Right atrium auricular region (tissue), 2 donors: ENCODE data around the gene WDFY2. TPM values are rescaled to one million over a fixed set of nuclear protein-coding genes. Genes with fewer than 3 reads are reported as not detected.

Source experiments
- DNase-seq: peaks from one replicate; pipeline ENCODE4 v3.0.0-alpha.2; 2019; ENCODE audit warnings: low spot score
- H3K27ac ChIP-seq, 2 donors: fragments of 200-600 bp; sonication (generic); 1 replicate in 1 of 2; 2 replicates in 1 of 2; pipeline ENCODE4 v1.5.1; 2016 to 2019
- H3K27me3 ChIP-seq, 2 donors: fragments of 200-600 bp; sonication (generic); one replicate each; pipeline versions ENCODE4 v1.5.1 to v1.6.0; 2017 to 2019
- H3K36me3 ChIP-seq: fragments of 200-600 bp; sonication (generic); one replicate; pipeline ENCODE4 v1.5.1; 2016
- H3K4me1 ChIP-seq, 2 donors: fragments of 200-600 bp; sonication (generic); one replicate each; pipeline versions ENCODE4 v1.5.1 to v1.6.0; 2017 to 2019
- H3K4me3 ChIP-seq, 2 donors: fragments of 200-600 bp; sonication (generic); 1 replicate in 1 of 2; 2 replicates in 1 of 2; pipeline ENCODE4 v1.5.1; 2017 to 2019; ENCODE audit warnings: mild to moderate bottlenecking in 1 of 2, moderate library complexity in 1 of 2
- H3K9me3 ChIP-seq, 2 donors: fragments of 200-600 bp; sonication (generic); one replicate each; pipeline ENCODE4 v1.5.1; 2019
- total RNA-seq, 2 donors: library from RNA; depleted of rRNA; stranded (reverse); fragments of >200 nt; gene quantifications; one replicate each; pipeline ENCODE4 v1.1.0, GENCODE V29; 2016
- TF ChIP-seq, protein P1 (sequence below), 2 donors: fragments of 200-600 bp; sonication (generic); IDR thresholded peaks; one replicate each; pipeline ENCODE4 v1.5.1; 2019; ENCODE audit warnings: antibody characterized with exemption in 2 of 2

The WDFY2 gene, protein sequence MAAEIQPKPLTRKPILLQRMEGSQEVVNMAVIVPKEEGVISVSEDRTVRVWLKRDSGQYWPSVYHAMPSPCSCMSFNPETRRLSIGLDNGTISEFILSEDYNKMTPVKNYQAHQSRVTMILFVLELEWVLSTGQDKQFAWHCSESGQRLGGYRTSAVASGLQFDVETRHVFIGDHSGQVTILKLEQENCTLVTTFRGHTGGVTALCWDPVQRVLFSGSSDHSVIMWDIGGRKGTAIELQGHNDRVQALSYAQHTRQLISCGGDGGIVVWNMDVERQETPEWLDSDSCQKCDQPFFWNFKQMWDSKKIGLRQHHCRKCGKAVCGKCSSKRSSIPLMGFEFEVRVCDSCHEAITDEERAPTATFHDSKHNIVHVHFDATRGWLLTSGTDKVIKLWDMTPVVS
- total RNA-seq = 1 to 10 TPM; 2.3 to 3.8 TPM

DNA sequence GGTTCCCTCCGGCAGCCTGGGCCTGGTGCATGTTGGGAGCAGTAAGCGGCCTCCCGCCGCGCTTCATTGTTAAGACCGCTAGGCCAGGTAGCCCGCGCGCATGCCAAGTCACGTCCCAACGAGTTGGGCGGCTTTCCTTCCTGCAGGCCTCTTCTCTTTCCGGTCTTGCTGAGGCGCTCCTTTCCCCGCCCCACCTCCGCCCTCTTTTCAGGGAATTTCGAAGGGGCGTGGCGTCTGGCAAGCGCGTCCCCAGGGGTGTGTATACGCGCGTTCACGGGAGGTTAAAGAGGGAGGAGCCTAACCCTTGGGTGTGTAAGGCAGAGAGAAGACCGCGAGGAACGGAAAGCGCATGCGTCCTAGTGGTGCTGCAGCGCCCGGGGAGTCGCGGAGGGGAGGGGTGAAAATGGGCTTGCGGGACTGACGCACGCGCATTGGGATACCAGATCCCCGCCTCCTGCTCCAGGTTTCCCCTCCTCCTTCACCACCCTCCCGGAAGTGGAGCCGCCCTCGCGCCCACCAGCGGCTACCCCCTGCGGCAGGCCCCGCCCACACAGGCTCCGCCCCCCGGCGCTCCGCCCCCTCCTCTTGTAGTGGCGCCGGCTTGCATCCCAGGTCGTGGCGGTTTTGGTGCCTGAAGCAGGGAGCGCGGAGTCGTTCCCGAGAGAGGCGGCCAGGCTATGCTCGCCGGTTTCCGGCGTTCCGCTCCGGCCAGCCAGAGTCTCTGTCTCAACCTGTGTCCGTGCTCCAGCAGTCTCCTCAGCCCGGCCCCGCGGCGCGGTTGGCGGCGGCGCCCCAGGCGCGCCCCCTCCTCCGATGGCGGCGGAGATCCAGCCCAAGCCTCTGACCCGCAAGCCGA, at the start of gene WDFY2:
TSS of gene WDFY2 (plus strand) at position 588 of the 856 bp plus-strand sequence. CDS start at position 814, 226 bp downstream.
- DNase-seq = peak; percentile 100
- TF ChIP-seq, protein P1, sequence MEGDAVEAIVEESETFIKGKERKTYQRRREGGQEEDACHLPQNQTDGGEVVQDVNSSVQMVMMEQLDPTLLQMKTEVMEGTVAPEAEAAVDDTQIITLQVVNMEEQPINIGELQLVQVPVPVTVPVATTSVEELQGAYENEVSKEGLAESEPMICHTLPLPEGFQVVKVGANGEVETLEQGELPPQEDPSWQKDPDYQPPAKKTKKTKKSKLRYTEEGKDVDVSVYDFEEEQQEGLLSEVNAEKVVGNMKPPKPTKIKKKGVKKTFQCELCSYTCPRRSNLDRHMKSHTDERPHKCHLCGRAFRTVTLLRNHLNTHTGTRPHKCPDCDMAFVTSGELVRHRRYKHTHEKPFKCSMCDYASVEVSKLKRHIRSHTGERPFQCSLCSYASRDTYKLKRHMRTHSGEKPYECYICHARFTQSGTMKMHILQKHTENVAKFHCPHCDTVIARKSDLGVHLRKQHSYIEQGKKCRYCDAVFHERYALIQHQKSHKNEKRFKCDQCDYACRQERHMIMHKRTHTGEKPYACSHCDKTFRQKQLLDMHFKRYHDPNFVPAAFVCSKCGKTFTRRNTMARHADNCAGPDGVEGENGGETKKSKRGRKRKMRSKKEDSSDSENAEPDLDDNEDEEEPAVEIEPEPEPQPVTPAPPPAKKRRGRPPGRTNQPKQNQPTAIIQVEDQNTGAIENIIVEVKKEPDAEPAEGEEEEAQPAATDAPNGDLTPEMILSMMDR (IDR thresholded peaks at IDR 0.05) = peak in 1 of 2 donors; percentile 49
- Histone ChIP-seq H3K4me1 (peaks cover 0 to 9% of the 10 kb centered on the region in 2 donors), H3K27ac (peak within 1 kb of the TSS; percentile 92 to 95), H3K4me3 (peak within 1 kb of the TSS; percentile 63 to 98), H3K9me3 (no peaks in the 10 kb centered on the region), H3K27me3 (no peaks in the 10 kb centered on the region), H3K36me3 (no peaks in the 10 kb centered on the region)

DNA sequence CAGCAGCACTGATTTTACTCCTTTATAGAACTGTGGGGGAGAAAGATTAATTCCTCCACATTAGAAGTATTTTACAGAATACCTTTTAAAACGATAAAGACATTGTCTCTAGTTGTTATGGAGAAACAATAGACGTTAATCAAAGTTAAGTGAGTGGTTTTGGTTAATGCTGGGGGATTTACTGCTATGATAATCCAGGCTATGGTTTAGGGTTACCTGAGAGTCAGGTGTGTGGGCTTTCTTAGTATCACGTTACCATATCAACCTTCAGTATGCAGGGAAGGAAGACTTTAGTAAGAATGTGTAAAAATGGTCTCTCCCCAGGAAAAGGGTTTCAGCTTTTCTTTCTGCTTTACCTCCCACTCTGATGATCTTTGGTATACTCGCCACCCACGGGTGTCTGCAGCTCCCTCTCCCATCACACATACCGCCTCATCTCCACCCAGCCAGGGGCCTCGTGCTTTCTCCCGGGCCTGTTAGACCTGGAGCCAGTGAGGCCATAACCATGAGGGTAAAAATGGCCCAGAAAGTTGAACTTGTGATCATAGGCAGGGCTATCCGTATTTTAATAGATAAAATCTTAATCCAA, 45.6 kb upstream of the WDFY2 start:
- no peaks in the 10 kb centered on the region for H3K27me3 ChIP-seq
- TF ChIP-seq, protein P1 (IDR thresholded peaks at IDR 0.05) = no peak
- peaks cover 0 to 16% of the 10 kb centered on the region in 2 donors for H3K4me1 ChIP-seq
- H3K27ac ChIP-seq = no peak overlapping the region
- H3K4me3 ChIP-seq = no peak overlapping the region
- H3K9me3 ChIP-seq = no peaks in the 10 kb centered on the region
- DNase-seq = no peak
- H3K36me3 ChIP-seq = no peaks in the 10 kb centered on the region

DNA sequence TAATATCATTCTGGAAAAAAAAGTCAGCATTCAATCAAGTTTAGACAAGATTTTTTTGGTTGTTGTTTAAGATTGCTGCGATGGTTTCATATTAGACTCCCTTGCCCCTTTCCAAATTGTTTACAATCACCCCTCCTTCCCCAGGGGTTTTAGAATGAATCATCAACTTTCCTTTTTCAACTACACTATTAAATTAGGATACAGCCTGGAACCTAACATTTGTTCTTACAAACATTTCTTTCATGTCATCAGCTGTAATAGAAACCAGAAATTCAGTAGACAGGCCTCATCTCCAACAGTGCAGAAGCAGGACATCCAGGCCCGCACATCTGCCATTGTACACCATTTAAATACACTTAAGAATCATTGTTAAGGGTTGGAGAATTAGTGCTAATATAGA, 44.4 kb upstream of the WDFY2 start:
- Histone ChIP-seq H3K9me3 (no peaks in the 10 kb centered on the region), H3K27me3 (no peaks in the 10 kb centered on the region), H3K36me3 (no peaks in the 10 kb centered on the region), H3K27ac (peak overlapping the region; percentile 5 to 32), H3K4me1 (peaks cover 0 to 16% of the 10 kb centered on the region in 2 donors), H3K4me3 (no peak overlapping the region)
- TF ChIP-seq, protein P1 (IDR thresholded peaks at IDR 0.05) = no peak
- no peak for DNase-seq

DNA sequence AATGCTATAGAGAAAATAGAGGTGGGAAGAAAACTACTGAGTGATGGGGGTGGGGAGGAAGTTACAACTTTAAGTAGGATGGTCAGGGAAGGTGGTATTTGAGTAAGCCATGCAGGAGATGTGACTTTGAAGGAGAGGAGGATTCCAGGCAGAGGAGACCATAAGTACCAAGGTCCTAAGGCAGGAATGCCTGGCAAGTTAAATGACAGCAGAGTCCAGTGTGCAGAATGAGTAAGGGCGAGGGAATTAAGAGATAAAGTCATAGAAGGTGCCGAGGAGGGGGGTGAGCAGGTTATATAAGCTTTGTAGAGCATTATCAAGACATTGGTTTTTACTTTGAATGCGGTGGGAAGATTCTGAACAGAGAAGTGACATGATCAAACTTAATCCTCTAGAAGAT, 43.2 kb upstream of the WDFY2 start:
- no peak overlapping the region for H3K27ac ChIP-seq

DNA sequence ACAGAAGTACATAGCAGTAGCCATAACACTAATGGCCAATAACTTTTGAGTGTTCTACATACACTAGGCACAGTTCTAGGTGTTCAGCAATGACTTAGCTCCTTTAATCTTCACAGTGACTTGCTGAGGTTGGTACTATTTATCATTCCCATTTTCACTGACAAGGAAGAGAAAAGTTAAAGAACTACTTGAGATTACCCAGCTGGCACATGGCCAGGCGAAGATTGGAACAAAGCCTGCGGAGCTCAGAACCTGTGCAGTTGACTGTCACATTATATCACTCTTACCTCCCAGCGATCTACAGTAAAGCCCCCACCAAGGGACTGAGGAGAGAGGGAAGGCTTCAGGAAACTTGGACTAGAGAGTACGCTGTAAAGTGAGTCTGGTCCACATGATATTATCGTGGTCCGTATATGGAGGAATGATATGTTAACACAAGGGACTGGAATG, 42.4 kb upstream of the WDFY2 start:
- Histone ChIP-seq H3K36me3 (no peaks in the 10 kb centered on the region), H3K9me3 (no peaks in the 10 kb centered on the region), H3K27ac (no peak overlapping the region), H3K4me1 (peaks cover 0 to 16% of the 10 kb centered on the region in 2 donors), H3K27me3 (no peaks in the 10 kb centered on the region), H3K4me3 (no peak overlapping the region)
- no peak for DNase-seq
- TF ChIP-seq, protein P1 (IDR thresholded peaks at IDR 0.05) = no peak

More for the DNA sequence above, 43.2 kb upstream of the WDFY2 start:
- no peak overlapping the region for H3K4me3 ChIP-seq
- H3K4me1 ChIP-seq = peaks cover 0 to 16% of the 10 kb centered on the region in 2 donors
- TF ChIP-seq, protein P1 (IDR thresholded peaks at IDR 0.05) = no peak
- no peak for DNase-seq
- no peaks in the 10 kb centered on the region for H3K9me3 ChIP-seq
- H3K27me3 ChIP-seq = no peaks in the 10 kb centered on the region
- H3K36me3 ChIP-seq = no peaks in the 10 kb centered on the region
